OCI-LY3 (cell line): Measurements from ENCODE around the gene PLA2G4A.

Experiments
- CTCF ChIP-seq: fragments of 200-600, 300-600 bp; sonication (generic); IDR thresholded peaks from 2 replicates; pipeline ENCODE4 v1.5.1; 2014; ENCODE audit warnings: antibody characterized with exemption, low read length, low read depth
- EZH2phosphoT487 ChIP-seq: fragments of 200-600 bp; shearing (Covaris generic); IDR thresholded peaks from 2 replicates; pipeline ENCODE4 v1.6.1; 2018; ENCODE audit warnings: antibody characterized with exemption, mixed run types, low read depth

- TF ChIP-seq CTCF, result no peak
- no peak for TF ChIP-seq EZH2phosphoT487
Measured at GRCh38 chr1:187001198-187001889, 172.6 kb downstream of the PLA2G4A start.
